Tibial artery (tissue), 4 donors: ENCODE measurements around the gene MYO5B.

ENCODE experiments used
- DNase-seq, 2 donors: peaks; one replicate each; pipeline ENCODE4 v3.0.0-alpha.2; 2019
- H3K27ac ChIP-seq, 2 donors: fragments of 200-600 bp; sonication (generic) in 1 of 2; 1 replicate in 1 of 2; 2 replicates in 1 of 2; pipeline ENCODE4 v1.5.1; 2018 to 2019; ENCODE audit warnings: mild to moderate bottlenecking in 1 of 2
- H3K27me3 ChIP-seq, 2 donors: fragments of 200-600 bp; sonication (generic) in 1 of 2; one replicate each; pipeline versions ENCODE4 v1.5.1 to v1.6.0; 2016 to 2019
- H3K36me3 ChIP-seq, 3 donors: fragments of 200-600 bp; sonication (generic) in 2 of 3; one replicate each; pipeline ENCODE4 v1.5.1; 2016 to 2019; ENCODE audit warnings: mild to moderate bottlenecking in 2 of 3
- H3K4me1 ChIP-seq, 4 donors: fragments of 200-600 bp; sonication (generic) in 2 of 4; 1 replicate in 3 of 4; 2 replicates in 1 of 4; pipeline ENCODE4 v1.5.1; 2016 to 2019
- H3K4me3 ChIP-seq, 2 donors: fragments of 200-600 bp; sonication (generic) in 1 of 2; 1 replicate in 1 of 2; 2 replicates in 1 of 2; pipeline ENCODE4 v1.5.1; 2018 to 2019; ENCODE audit warnings: mild to moderate bottlenecking in 2 of 2
- H3K9me3 ChIP-seq, 3 donors: fragments of 200-600 bp; sonication (generic) in 1 of 3; one replicate each; pipeline ENCODE4 v1.5.1; 2016 to 2019
- intact Hi-C: fragments of 100-400 bp; cut with DNase I; formaldehyde crosslinking; loops from one replicate; pipeline ENCODE4 v1.15.0; 2023; ENCODE audit warnings: low total_unique reads
- TF ChIP-seq, protein P1 (sequence below), 2 experiments: fragments of 200-600 bp in 1 of 2; fragments of 450-650 bp in 1 of 2; IDR thresholded peaks; one replicate each; pipeline ENCODE4 v1.5.1; 2017 to 2019; ENCODE audit warnings: antibody characterized with exemption in 2 of 2, mild to moderate bottlenecking in 1 of 2, moderate library complexity in 1 of 2

MYO5B gene

DNA sequence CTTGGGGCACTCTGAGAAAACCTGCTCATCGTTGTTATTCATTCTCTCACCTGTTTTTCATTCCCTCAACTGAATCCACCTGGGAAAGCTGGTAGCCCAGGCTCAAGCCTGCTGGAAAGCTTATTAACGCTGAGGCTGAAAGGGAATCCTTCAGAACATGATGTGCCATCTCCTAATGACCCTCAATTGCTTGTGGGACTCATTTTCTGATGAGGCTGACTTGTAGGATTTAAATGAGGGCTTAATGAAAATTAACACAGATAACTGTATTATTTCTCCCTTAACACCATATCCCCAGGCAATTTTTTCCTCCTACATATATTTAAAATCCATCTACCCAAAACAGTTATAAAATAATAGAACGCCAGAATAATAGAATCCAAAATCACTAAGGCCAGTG, 218.9 kb downstream of the MYO5B start:
- TF ChIP-seq, protein P1, sequence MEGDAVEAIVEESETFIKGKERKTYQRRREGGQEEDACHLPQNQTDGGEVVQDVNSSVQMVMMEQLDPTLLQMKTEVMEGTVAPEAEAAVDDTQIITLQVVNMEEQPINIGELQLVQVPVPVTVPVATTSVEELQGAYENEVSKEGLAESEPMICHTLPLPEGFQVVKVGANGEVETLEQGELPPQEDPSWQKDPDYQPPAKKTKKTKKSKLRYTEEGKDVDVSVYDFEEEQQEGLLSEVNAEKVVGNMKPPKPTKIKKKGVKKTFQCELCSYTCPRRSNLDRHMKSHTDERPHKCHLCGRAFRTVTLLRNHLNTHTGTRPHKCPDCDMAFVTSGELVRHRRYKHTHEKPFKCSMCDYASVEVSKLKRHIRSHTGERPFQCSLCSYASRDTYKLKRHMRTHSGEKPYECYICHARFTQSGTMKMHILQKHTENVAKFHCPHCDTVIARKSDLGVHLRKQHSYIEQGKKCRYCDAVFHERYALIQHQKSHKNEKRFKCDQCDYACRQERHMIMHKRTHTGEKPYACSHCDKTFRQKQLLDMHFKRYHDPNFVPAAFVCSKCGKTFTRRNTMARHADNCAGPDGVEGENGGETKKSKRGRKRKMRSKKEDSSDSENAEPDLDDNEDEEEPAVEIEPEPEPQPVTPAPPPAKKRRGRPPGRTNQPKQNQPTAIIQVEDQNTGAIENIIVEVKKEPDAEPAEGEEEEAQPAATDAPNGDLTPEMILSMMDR (IDR thresholded peaks at IDR 0.05), result no peak
- H3K9me3 ChIP-seq, result no peaks in the 10 kb centered on the region
- H3K4me1 ChIP-seq, result peaks cover 0 to 14% (median 6%) of the 10 kb centered on the region in 4 donors
- no peaks in the 10 kb centered on the region for H3K36me3 ChIP-seq
- DNase-seq, result no peak
- intact Hi-C loops, result no loop called here
- H3K27ac ChIP-seq, result no peak overlapping the region
- no peaks in the 10 kb centered on the region for H3K27me3 ChIP-seq
- no peak overlapping the region for H3K4me3 ChIP-seq

DNA sequence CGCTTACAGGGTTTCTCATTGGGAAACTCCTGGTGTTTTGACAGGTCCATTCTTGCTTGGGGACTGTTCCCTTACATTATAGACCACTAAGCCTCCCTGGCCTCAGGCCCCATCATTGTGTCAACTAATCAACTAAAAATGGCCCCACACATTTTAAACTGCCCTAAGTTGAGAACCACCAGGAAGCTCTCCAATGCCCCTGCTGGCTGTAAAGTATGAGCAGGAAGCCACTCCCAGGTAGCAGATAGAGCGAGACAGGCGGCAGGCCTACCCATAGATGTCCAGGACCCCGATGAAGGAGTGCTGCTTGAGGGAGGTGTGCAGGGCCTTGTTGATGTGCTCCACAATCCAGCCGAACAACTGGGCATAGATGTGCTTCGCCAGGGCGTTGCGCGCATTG, 220.9 kb downstream of the MYO5B start:
- no peaks in the 10 kb centered on the region for H3K9me3 ChIP-seq
- H3K36me3 ChIP-seq, result no peaks in the 10 kb centered on the region
- DNase-seq, result no peak
- H3K4me1 ChIP-seq, result peaks cover 0 to 14% (median 6%) of the 10 kb centered on the region in 4 donors
- no peaks in the 10 kb centered on the region for H3K27me3 ChIP-seq
- H3K4me3 ChIP-seq, result no peak overlapping the region
- TF ChIP-seq, protein P1 (IDR thresholded peaks at IDR 0.05), result no peak
- intact Hi-C loops, result no loop called here
- no peak overlapping the region for H3K27ac ChIP-seq

DNA sequence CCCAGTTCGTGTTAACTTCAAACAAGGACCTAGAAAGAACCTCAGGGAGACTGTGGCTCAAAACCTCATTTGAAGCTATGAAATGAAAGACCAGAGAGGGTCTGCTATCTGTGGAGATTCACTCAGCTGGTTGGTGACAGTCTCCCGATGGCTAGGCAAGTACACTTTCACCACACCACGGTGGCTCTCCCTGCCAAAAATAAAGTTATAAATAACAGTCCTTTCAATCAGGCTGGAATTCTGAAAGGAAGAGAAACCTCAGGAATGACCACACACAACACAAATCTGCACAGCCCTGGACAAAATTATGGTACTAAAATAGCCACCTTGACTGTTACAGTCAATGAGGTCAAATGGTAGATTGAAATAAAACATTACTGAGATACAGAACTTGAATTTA, 221.4 kb downstream of the MYO5B start:
- H3K27ac ChIP-seq, result no peak overlapping the region
- H3K27me3 ChIP-seq, result no peaks in the 10 kb centered on the region
- H3K36me3 ChIP-seq, result no peaks in the 10 kb centered on the region
- no peak overlapping the region for H3K4me3 ChIP-seq
- H3K9me3 ChIP-seq, result no peaks in the 10 kb centered on the region
- TF ChIP-seq, protein P1 (IDR thresholded peaks at IDR 0.05), result no peak
- intact Hi-C loops, result no loop called here
- no peak for DNase-seq
- H3K4me1 ChIP-seq, result peaks cover 0 to 14% (median 6%) of the 10 kb centered on the region in 4 donors

DNA sequence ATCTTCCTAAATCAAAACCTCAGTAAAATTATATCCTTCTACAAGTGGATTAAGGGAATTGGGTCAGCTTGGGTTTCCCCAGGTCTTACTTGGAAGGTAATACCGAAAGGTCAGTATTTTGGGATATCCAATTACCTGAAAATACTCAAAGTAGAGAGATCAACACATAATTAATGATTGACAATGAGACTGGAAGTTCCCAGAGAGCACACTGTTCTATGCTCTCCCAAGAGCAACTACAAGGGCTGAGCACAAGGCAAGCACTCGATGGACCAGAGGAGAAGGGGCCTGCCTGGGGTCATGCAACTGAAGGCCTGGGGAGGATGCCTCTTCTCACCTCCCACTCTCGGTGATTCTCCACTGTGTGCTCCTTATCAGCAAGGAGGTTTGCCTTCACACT, 222.4 kb downstream of the MYO5B start:
- intact Hi-C loops, result no loop called here
- no peak overlapping the region for H3K4me3 ChIP-seq
- H3K27ac ChIP-seq, result no peak overlapping the region
- TF ChIP-seq, protein P1 (IDR thresholded peaks at IDR 0.05), result no peak
- H3K27me3 ChIP-seq, result no peaks in the 10 kb centered on the region
- H3K4me1 ChIP-seq, result peaks cover 0 to 13% (median 6%) of the 10 kb centered on the region in 4 donors
- no peaks in the 10 kb centered on the region for H3K36me3 ChIP-seq
- no peaks in the 10 kb centered on the region for H3K9me3 ChIP-seq
- DNase-seq, result no peak

DNA sequence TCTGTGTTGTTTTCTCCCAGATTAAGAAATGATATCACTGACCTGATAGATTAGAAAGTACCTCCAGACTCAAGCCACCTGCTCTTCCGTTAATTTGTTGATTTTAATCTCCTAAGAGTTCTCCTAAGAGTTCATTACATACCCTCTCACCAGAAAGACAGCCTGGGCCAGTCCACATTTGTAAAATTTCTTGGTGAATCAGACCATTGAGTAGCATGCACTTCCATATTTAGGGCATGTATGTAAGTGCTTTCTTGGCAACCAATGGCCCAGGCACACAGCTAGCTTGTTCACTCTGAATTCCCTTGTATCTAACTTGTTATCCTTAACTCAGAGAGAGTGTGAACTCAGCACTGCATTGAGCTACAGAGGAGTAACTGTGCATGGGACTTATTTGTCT, 223.5 kb downstream of the MYO5B start:
- no peak overlapping the region for H3K4me3 ChIP-seq
- intact Hi-C loops, result no loop called here
- no peak overlapping the region for H3K27ac ChIP-seq
- no peak for DNase-seq
- H3K27me3 ChIP-seq, result no peaks in the 10 kb centered on the region
- no peaks in the 10 kb centered on the region for H3K36me3 ChIP-seq
- TF ChIP-seq, protein P1 (IDR thresholded peaks at IDR 0.05), result no peak
- no peaks in the 10 kb centered on the region for H3K9me3 ChIP-seq
- H3K4me1 ChIP-seq, result peaks cover 0 to 2% (median under 1%) of the 10 kb centered on the region in 4 donors

DNA sequence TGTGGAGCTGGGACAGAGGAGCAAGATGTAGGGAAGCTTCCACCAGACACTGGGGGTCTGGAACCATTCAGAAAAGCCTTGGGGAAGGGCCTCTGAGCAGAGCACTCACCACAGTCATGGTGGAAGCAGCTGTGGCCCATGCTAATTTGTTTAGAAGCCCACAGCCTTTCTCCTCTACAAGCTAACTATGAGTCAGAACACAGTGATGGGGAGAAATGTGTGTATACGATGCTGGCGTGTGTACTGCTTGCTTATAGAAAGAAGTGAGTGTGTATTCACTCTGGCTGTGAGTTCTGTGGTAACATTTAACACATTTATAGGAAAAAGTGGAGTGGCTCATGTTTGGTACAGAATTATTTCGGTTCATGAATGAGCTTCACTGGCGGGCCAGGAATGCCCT, 224.6 kb downstream of the MYO5B start:
- Histone ChIP-seq H3K36me3 (no peaks in the 10 kb centered on the region), H3K9me3 (no peaks in the 10 kb centered on the region), H3K27me3 (no peaks in the 10 kb centered on the region), H3K4me3 (no peak overlapping the region), H3K27ac (no peak overlapping the region), H3K4me1 (no peaks in the 10 kb centered on the region)
- DNase-seq, result no peak
- TF ChIP-seq, protein P1 (IDR thresholded peaks at IDR 0.05), result no peak
- intact Hi-C loops, result no loop called here
